NCI-H2196 (cell line): ENCODE results near the gene LIPJ.

Source experiments
- DNase-seq: peaks from one replicate; lab custom pipeline; 2025; ENCODE audit not compliant: unreplicated experiment; lab: John Stamatoyannopoulos, UW

LIPJ gene

DNA sequence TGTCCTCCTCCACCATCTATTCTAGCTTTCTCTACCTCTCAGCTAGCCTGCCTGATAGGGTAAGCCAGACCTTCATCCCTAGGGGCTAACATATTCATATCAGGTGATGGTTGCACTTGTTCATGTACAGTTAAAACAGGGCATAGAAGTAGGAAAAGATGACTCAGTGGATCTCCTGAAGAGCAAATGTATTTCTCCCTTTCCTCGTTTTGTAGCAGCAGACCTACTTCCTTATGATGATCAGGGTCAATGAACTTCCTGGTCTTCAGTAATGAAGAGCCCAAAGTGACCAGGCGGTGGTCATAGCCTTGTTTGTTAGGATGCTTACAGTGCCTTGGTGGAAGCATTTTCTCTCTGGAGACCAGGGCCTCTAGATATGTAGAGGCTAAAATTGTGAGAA is 6.3 kb downstream of the LIPJ start:
- no peak for DNase-seq

DNA sequence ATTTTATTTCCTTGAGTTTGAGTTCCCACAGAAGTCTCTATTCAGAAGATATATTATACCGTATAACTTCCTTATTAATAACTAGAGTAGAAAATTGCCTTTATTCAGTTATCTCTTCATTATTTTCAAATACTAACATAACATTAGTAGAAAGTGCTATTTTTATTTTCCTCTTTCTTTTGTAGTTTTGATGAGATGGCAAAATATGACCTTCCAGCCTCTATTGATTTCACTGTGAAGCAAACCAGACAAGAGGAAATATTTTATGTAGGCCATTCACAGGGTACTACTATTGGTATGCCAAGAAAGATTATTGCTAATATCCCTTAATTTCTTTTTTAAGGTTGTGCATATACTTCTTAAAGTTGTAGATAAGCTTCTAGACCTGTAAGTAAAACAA is 7.9 kb downstream of the LIPJ start:
- no peak for DNase-seq

GRCh38 chr10:88598055-88598454 is 11.5 kb downstream of the LIPJ start:
- DNase-seq = no peak

- DNase-seq = no peak
Measured at GRCh38 chr10:88608052-88608732, 21.6 kb downstream of the LIPJ start.

DNA sequence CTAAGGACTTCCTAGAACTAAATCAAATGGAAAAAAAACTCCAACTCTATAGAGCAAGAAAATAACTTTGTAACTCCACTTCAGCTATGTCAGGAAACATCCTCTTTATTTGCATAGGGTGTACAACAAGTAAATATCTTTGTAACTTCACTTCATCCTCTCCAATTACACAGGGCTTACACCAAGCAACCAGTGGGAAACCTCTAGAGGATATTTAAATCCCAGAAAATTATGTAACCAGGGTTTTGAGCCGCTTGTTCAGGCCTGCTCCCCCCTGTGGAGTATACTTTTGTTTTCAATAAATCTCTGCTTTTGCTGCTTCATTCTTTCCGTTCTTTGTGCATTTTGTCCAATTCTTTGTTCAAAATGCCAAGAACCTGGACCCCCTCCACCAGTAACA is 22.2 kb downstream of the LIPJ start:
- no peak for DNase-seq

GRCh38 chr10:88616250-88616977 is 29.9 kb downstream of the LIPJ start:
- DNase-seq = no peak

GRCh38 chr10:88617772-88618300 is 31.3 kb downstream of the LIPJ start:
- DNase-seq = no peak

DNA sequence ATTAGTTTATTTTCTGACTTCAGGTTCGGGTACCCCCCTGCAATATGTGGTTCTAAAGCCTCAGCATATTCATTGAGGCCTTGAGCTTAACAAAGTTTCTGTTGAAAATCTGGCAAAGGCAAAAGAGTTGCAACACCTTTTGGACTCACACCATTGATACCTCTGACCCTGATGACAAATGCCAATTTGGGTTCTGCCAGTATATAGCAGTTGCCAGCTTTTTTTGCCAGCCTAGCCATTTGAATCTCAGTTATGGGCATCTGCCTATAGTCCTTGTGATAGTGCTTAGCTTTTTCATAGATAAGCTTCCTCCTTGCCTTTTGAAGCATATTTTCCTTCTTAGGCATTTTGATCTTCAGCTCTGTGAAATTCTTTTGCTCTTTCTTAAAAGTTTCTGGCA is 31.9 kb downstream of the LIPJ start:
- no peak for DNase-seq

GRCh38 chr10:88620441-88620840 is 33.9 kb downstream of the LIPJ start:
- no peak for DNase-seq

- DNase-seq = no peak
Measured at GRCh38 chr10:88623835-88624234, 37.3 kb downstream of the LIPJ start.

DNA sequence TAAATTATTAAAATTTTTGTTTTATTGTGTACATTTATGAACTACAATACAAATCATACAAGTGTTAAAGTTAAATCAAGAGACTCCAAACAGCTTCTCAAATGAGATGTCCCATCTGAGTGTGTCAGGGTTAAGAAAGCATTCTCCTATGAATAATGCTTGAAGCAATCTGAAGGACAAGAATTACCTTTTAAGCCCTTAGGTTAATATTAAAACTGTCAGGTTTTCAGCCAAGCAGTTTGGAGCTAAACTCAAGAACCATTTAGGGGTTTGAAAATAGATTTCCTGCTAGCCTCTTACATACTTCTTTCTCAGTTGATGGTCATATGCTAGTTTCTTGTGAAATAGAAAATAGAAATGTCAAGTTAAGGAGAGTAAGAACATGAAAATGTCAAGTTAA is 38.3 kb downstream of the LIPJ start:
- no peak for DNase-seq

DNA sequence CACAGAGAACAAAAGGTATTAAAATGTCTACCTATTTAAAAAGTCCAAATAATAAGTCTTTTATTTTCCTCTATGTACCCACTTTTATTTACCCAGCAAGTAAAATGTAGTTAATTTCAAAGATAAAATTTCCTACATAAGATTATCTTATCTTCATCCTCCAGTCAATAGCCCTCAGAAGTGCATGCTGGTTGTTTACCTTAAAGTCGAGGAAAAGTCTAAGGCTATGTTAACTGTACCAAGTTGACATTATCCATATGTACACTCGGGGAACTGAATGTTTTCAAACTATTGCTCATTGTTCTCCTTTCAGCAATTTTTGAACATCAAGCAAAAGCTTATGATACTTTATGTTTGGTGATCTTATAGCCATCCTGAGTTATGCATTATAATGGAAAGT is 53.6 kb downstream of the LIPJ start:
- DNase-seq = no peak

DNA sequence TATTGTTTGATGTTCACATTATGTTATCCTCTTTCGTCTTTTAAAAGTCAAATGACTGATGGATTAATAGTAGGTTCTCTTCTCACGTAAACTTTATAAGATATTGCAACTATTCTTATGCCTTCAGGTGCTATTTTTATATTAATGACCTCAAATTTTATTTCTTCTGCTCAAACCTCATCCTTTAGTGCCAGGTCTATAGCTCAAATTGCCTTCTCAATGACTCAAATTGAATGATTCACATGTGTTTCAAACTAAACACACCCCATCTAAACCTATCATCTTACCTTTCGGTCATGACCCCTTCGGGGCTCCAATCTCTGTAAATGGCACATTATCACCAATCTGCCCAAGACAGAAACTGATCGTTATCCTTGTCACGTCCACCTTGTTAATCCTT is 55.6 kb downstream of the LIPJ start:
- no peak for DNase-seq

DNA sequence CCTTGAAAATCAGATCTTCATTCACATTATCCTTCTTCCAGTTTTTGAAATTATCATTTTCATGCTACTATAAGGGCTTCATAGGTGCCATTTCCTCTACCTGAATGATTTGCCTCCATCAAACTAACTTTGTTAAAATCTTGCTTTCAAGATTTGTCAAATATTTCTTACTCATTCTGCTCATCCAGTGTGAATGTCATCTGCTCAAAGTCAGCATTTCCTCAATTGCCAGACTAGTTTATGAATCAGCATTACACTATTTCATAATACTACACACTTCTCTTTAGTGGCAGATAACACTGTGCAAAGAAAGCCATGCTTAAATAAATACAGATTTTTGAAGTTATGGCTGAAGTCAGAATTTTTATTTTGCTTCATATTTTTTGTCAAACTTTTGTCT is 56.4 kb downstream of the LIPJ start:
- no peak for DNase-seq

DNA sequence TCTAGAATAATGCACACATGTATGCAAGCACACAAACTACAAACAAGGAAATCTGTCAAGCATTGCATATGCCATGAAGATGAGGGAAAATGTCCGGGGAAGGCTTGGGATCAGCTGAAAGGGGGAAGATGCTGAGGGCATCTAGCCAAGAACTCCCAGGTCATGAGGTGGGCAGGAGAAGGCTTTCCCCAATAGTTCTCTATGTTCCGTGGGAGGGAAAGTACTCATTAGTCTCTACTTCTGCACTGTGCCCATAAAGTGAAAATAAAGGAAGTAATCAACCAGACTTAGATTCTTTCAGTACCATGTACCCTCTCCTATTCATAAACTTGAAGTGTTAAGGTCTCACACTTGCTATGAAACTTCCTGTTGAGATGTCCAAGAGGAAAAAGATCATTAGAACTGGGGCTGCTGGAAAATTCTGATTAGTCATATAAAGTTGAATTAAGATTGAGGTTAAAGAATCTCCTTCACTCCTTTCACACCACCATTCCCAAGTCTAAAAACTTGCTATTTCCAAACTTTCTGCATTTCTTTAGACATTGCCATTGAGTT is 60.6 kb downstream of the LIPJ start:
- no peak for DNase-seq

DNA sequence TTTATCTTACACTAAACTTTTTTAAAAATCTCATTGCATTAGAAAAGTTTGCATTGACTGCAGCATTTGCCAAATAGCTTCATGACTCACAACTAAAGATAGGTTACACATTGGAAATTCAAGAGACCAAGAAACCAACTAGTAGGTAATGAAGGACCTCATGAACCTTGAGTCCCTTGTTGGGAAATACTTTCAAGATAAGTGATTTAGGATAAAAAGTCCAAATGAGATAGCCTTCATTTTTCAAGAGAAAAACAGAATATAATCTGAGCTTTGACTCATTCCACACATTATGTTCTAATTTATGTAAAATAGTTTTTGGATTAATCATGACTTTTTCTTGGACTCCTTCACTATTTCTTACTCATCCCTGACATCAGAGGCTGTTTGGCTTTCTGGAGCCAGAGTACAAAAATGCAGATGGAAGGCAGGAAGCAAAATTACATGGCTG is 64.6 kb downstream of the LIPJ start:
- no peak for DNase-seq

- DNase-seq = no peak
Measured at GRCh38 chr10:88652616-88653015, 66.1 kb downstream of the LIPJ start.
